Transverse colon (tissue), 4 donors: ENCODE measurements around the gene CXCR6.

ENCODE experiments used
- CTCF ChIP-seq, 5 experiments: fragments of 200-600 bp in 3 of 5; fragments of 450-650 bp in 2 of 5; sonication (generic) in 3 of 5; IDR thresholded peaks; 1 replicate in 2 of 5; 2 replicates in 3 of 5; pipeline ENCODE4 v1.5.1; 2016 to 2017; ENCODE audit warnings: antibody characterized with exemption in 5 of 5, inconsistent platforms in 3 of 5, mild to moderate bottlenecking in 2 of 5, moderate library complexity in 1 of 5
- EP300 ChIP-seq: sonication (generic); formaldehyde crosslinking; IDR thresholded peaks from one replicate; pipeline ENCODE4 v1.6.1; 2017; ENCODE audit warnings: antibody characterized with exemption, low read depth
- POLR2A ChIP-seq: fragments of 450-650 bp; IDR thresholded peaks from one replicate; pipeline ENCODE4 v1.6.1; 2016; ENCODE audit warnings: antibody characterized with exemption, mild to moderate bottlenecking, moderate library complexity
- POLR2AphosphoS5 ChIP-seq, 3 donors: sonication (generic); formaldehyde crosslinking; IDR thresholded peaks; one replicate each; pipeline ENCODE4 v1.6.1; 2016; ENCODE audit warnings: antibody characterized with exemption in 3 of 3

- no peak for TF ChIP-seq POLR2A
- no peak for TF ChIP-seq CTCF (IDR thresholded peaks at IDR 0.05)
- no peak for TF ChIP-seq EP300
- TF ChIP-seq POLR2AphosphoS5 (IDR thresholded peaks at IDR 0.05): no peak
Measured at GRCh38 chr3:45953536-45953935, 10.3 kb downstream of the CXCR6 start.
